HepG2 (cell line): ENCODE data around the gene GNPDA2. TPM values are rescaled to one million over a fixed set of nuclear protein-coding genes. Genes with fewer than 3 reads are reported as not detected.

Experiments
- ATAC-seq: fragments of 200-7000 bp; cut with Tn5 transposase; 3 replicates; pipeline ENCODE4 v1.9.1; 2020; ENCODE audit warnings: mild to moderate bottlenecking, moderate library complexity
- BruUV-seq: library from RNA; stranded (reverse); fragments of 400-500 nt; replicated peaks from 2 replicates; lab custom pipeline; 2021; lab: Mats Ljungman, UMichigan
- CTCF ChIA-PET: fragments of 300-600 bp; formaldehyde crosslinking; extraction: SDS; loops from one replicate; lab custom pipeline; 2021; ENCODE audit warnings: low total read pairs, inconsistent platforms, low intra/inter-chr PET ratio; lab: Yijun Ruan, JAX
- POLR2A ChIA-PET: fragments of 350-600 bp; sonication (Branson Sonifier 250); formaldehyde crosslinking; loops from one replicate; lab custom pipeline; 2020; ENCODE audit warnings: antibody characterized with exemption, inconsistent platforms; lab: Yijun Ruan, JAX
- DNase-seq: peaks from one replicate; pipeline ENCODE4 v3.0.0-alpha.2; 2015; ENCODE audit warnings: low spot score
- FAIRE-seq: peaks from 3 replicates; lab custom pipeline; 2011; peaks lifted over from hg19 to GRCh38; lab: Jason Lieb, UNC
- H2AFZ ChIP-seq: one replicate; pipeline ENCODE4 v1.6.1; 2011; ENCODE audit warnings: low read length, inconsistent platforms
- H3K27ac ChIP-seq: fragments of 300-600 bp; 3 replicates; pipeline ENCODE4 v1.8.0; 2011; ENCODE audit warnings: mixed run types, mild to moderate bottlenecking, mixed read lengths, low read length, inconsistent platforms; ENCODE audit not compliant: insufficient read depth; ENCODE audit errors: extremely low read length
- H3K27me3 ChIP-seq, 2 experiments: fragments of 200-600 bp in 1 of 2; 2 replicates in 1 of 2; 3 replicates in 1 of 2; pipeline versions ENCODE4 v1.6.0 to v1.8.0; 2011; ENCODE audit warnings: low read length in 2 of 2, mild to moderate bottlenecking in 2 of 2, moderate library complexity in 2 of 2, inconsistent platforms in 1 of 2; ENCODE audit not compliant: insufficient read depth in 2 of 2, control insufficient read depth in 1 of 2
- H3K36me3 ChIP-seq, 2 experiments: fragments of 200-600 bp in 1 of 2; replicated peaks in 1 of 2; 2 replicates in 1 of 2; 3 replicates in 1 of 2; pipeline versions ENCODE4 v1.5.1 to v1.8.0; 2011; ENCODE audit warnings: low read length in 2 of 2, inconsistent platforms in 1 of 2; ENCODE audit not compliant: insufficient read depth in 2 of 2, control insufficient read depth in 1 of 2
- H3K4me1 ChIP-seq: 2 replicates; pipeline ENCODE4 v1.5.1; 2012; ENCODE audit warnings: low read length, inconsistent platforms; ENCODE audit not compliant: insufficient read depth
- H3K4me2 ChIP-seq: 2 replicates; pipeline ENCODE4 v1.6.0; 2011; ENCODE audit warnings: low read depth, low read length, inconsistent platforms
- H3K4me3 ChIP-seq, 3 experiments: fragments of 200-600 bp in 1 of 3; sonication (generic), shearing (Covaris generic) in 1 of 3; replicated peaks in 1 of 3; 2 replicates each; pipeline ENCODE4 v1.5.1; 2011 to 2016; ENCODE audit warnings: low read length in 3 of 3, inconsistent platforms in 2 of 3, low read depth in 2 of 3, mild to moderate bottlenecking in 2 of 3, control low read depth in 1 of 3, mixed read lengths in 1 of 3; ENCODE audit not compliant: insufficient read depth in 1 of 3
- H3K79me2 ChIP-seq: one replicate; pipeline ENCODE4 v1.6.1; 2011; ENCODE audit warnings: low read length, inconsistent platforms; ENCODE audit not compliant: insufficient read depth
- H3K9ac ChIP-seq: 2 replicates; pipeline ENCODE4 v1.6.0; 2011; ENCODE audit warnings: mild to moderate bottlenecking, low read depth, low read length, inconsistent platforms; ENCODE audit not compliant: insufficient read depth
- H3K9me3 ChIP-seq: 2 replicates; pipeline ENCODE4 v1.5.1; 2012; ENCODE audit warnings: mild to moderate bottlenecking, low read length
- H4K20me1 ChIP-seq: 2 replicates; pipeline ENCODE4 v1.6.0; 2011; ENCODE audit warnings: inconsistent platforms, mild to moderate bottlenecking, low read length, moderate library complexity; ENCODE audit not compliant: insufficient read depth
- ARNT ChIP-seq: fragments of 450-650 bp; IDR thresholded peaks from 2 replicates; pipeline ENCODE4 v1.6.1; 2017
- ATF4 ChIP-seq, 2 experiments: fragments of 450-650 bp in 1 of 2; sonication (generic) in 1 of 2; formaldehyde crosslinking; IDR thresholded peaks; 2 replicates each; pipeline versions ENCODE4 v1.5.0 to v1.8.0; 2020 to 2022; ENCODE audit warnings: mild to moderate bottlenecking in 1 of 2, missing genetic modification reagents in 1 of 2
- BORCS8-MEF2B ChIP-seq: sonication (generic); formaldehyde crosslinking; IDR thresholded peaks from 2 replicates; pipeline ENCODE4 v1.8.0; 2022; ENCODE audit warnings: mild to moderate bottlenecking, missing genetic modification reagents
- GATAD2A ChIP-seq: IDR thresholded peaks from 2 replicates; pipeline ENCODE4 v1.6.1; 2016
- HNF4G ChIP-seq, 2 experiments: sonication (generic) in 1 of 2; formaldehyde crosslinking in 1 of 2; IDR thresholded peaks; 2 replicates each; pipeline versions ENCODE4 v1.4.0 to v1.6.1; 2011 to 2020; ENCODE audit warnings: borderline replicate concordance in 2 of 2, low read depth in 2 of 2, mild to moderate bottlenecking in 2 of 2, low read length in 1 of 2, missing genetic modification reagents in 1 of 2, moderate library complexity in 1 of 2
- KDM5A ChIP-seq: fragments of 200-600 bp; sonication (generic); IDR thresholded peaks from 2 replicates; pipeline ENCODE4 v1.7.0; 2018; ENCODE audit warnings: antibody characterized with exemption, mild to moderate bottlenecking, low read length, borderline replicate concordance
- PRDM4 ChIP-seq: sonication (generic); formaldehyde crosslinking; IDR thresholded peaks from 2 replicates; pipeline ENCODE4 v1.9.0; 2021; ENCODE audit warnings: missing genetic modification reagents, borderline replicate concordance
- PRPF4 ChIP-seq: fragments of 200-400 bp; formaldehyde crosslinking; IDR thresholded peaks from 2 replicates; pipeline ENCODE4 v1.6.1; 2016; ENCODE audit warnings: low read length, low read depth; ENCODE audit not compliant: poor library complexity, severe bottlenecking
- SRSF1 ChIP-seq: fragments of 200-400 bp; formaldehyde crosslinking; optimal IDR thresholded peaks from 2 replicates; pipeline ENCODE3; 2017; ENCODE audit warnings: mild to moderate bottlenecking, low read depth, low read length, moderate library complexity
- ZBTB21 ChIP-seq: sonication (generic); formaldehyde crosslinking; IDR thresholded peaks from 2 replicates; pipeline ENCODE4 v1.4.0; 2020; ENCODE audit warnings: missing genetic modification reagents
- ZFYVE20 ChIP-seq: sonication (generic); formaldehyde crosslinking; IDR thresholded peaks from 2 replicates; pipeline ENCODE4 v1.8.0; 2023; ENCODE audit warnings: low read depth, mild to moderate bottlenecking, moderate library complexity, missing genetic modification reagents, borderline replicate concordance
- ZNF256 ChIP-seq: sonication (generic); formaldehyde crosslinking; conservative IDR thresholded peaks from 2 replicates; pipeline ENCODE4 v1.4.0; 2020; ENCODE audit warnings: missing genetic modification reagents
- ZNF414 ChIP-seq: sonication (generic); formaldehyde crosslinking; IDR thresholded peaks from 2 replicates; pipeline ENCODE4 v1.5.0; 2020; ENCODE audit warnings: missing genetic modification reagents
- ZNF441 ChIP-seq: sonication (generic); formaldehyde crosslinking; IDR thresholded peaks from 2 replicates; pipeline ENCODE4 v1.7.0; 2021; ENCODE audit warnings: missing genetic modification reagents, borderline replicate concordance
- ZNF607 ChIP-seq: sonication (generic); formaldehyde crosslinking; IDR thresholded peaks from 2 replicates; pipeline ENCODE4 v1.5.1; 2020; ENCODE audit warnings: missing genetic modification reagents, mild to moderate bottlenecking, borderline replicate concordance
- ZNF670 ChIP-seq: sonication (generic); formaldehyde crosslinking; IDR thresholded peaks from 2 replicates; pipeline ENCODE4 v1.8.0; 2022; ENCODE audit warnings: mild to moderate bottlenecking, missing genetic modification reagents, borderline replicate concordance
- ZSCAN31 ChIP-seq: sonication (generic); formaldehyde crosslinking; IDR thresholded peaks from 2 replicates; pipeline ENCODE4 v1.5.0; 2020; ENCODE audit warnings: low read depth, mild to moderate bottlenecking, missing genetic modification reagents
- in situ Hi-C: cut with HindIII; loops from 2 replicates; pipeline ENCODE4 v1.10.0; 2017; ENCODE audit warnings: low pct_unique_long_range_greater_than_20kb; ENCODE audit not compliant: extremely low pct_ligation_motif_present
- intact Hi-C: fragments of 100-400 bp; cut with micrococcal nuclease; formaldehyde crosslinking; loops from one replicate; pipeline ENCODE4 v1.10.0; 2022; ENCODE audit not compliant: unreplicated experiment
- polyA plus RNA-seq, 8 experiments: library from polyadenylated mRNA; depleted of rRNA in 3 of 8; stranded (reverse) in 7 of 8; unstranded in 1 of 8; fragments of >200 nt; fragmentation: Illumina TruSeq in 4 of 8; extraction: Trizol in 4 of 8; gene quantifications; 2 replicates each; pipeline versions ENCODE4 v1.2.1 to v1.2.3, GENCODE V29; 2011 to 2016; ENCODE audit warnings: low read depth in 4 of 8, missing spikeins in 1 of 8, mixed read lengths in 1 of 8; ENCODE audit not compliant: insufficient read depth in 1 of 8
- total RNA-seq, 5 experiments: library from RNA; depleted of rRNA; stranded (reverse); fragments of >200 nt; fragmentation: Illumina TruSeq; extraction: Trizol; gene quantifications; 2 replicates each; pipeline ENCODE4 v1.2.3, GENCODE V29; 2016; ENCODE audit warnings: low read depth in 1 of 5
- TF ChIP-seq, protein P1 (sequence below): sonication (generic); IDR thresholded peaks from 2 replicates; pipeline ENCODE4 v1.6.1; 2016; ENCODE audit warnings: low read depth, borderline replicate concordance
- TF ChIP-seq, protein P2 (sequence below): sonication (generic); formaldehyde crosslinking; IDR thresholded peaks from 2 replicates; pipeline ENCODE4 v1.4.0; 2020; ENCODE audit warnings: mild to moderate bottlenecking, missing genetic modification reagents

The GNPDA2 gene
- total and polyA plus RNA-seq, 2 of the 13 experiments (the other 11 are each of a cell fraction or from before 2014, with no cell fraction given) = 5.4 to 9.0 TPM

DNA sequence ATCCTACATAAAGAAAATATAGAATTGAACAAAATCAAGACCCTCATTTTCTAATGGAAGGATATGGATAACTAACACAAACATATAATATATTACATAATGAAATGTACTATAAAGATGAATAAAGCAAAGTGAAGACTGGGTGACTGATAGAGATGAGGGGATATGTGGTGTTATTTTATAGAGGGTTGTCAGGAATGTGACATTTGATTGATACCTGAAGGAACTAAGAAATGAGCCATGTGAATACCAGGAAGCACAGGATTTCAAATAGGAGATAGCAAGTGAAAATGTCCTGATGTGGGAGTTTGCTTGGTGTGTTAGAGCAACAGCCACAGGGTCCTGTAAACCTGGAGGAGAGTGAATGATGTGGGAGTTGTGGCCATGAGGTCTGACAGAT is 40.1 kb upstream of the GNPDA2 start:
- POLR2A ChIA-PET = no interaction called here
- H3K27ac ChIP-seq = no peak overlapping the region
- in situ Hi-C loops = loop anchor here (25.0 kb wide), 1 partner anchor 1496 kb away; no protein-coding TSS in a partner anchor
- no peaks in the 10 kb centered on the region for H3K79me2 ChIP-seq
- intact Hi-C loops = no loop called here
- no peaks in the 10 kb centered on the region for H3K4me1 ChIP-seq
- no peak for FAIRE-seq
- H3K9ac ChIP-seq = no peak overlapping the region
- no peak for ATAC-seq
- H3K4me3 ChIP-seq = no peak overlapping the region
- CTCF ChIA-PET = no interaction called here
- no peak overlapping the region for H2AFZ ChIP-seq
- no peak for DNase-seq
- no peaks in the 10 kb centered on the region for H3K9me3 ChIP-seq
- H3K4me2 ChIP-seq = no peak overlapping the region
- no TSS peak for BruUV-seq
- no peaks in the 10 kb centered on the region for H3K27me3 ChIP-seq
- H4K20me1 ChIP-seq = no peaks in the 10 kb centered on the region
- no peaks in the 10 kb centered on the region for H3K36me3 ChIP-seq
- TF ChIP-seq KDM5A = no peak
- TF ChIP-seq PRPF4 = no peak
- no peak for TF ChIP-seq ZNF414 (CRISPR knock-in tag)
- no peak for TF ChIP-seq ZNF670
- no peak for TF ChIP-seq PRDM4 (CRISPR knock-in tag)
- no peak for TF ChIP-seq ZNF256 (CRISPR knock-in tag)
- TF ChIP-seq ARNT = no peak
- TF ChIP-seq, protein P1, sequence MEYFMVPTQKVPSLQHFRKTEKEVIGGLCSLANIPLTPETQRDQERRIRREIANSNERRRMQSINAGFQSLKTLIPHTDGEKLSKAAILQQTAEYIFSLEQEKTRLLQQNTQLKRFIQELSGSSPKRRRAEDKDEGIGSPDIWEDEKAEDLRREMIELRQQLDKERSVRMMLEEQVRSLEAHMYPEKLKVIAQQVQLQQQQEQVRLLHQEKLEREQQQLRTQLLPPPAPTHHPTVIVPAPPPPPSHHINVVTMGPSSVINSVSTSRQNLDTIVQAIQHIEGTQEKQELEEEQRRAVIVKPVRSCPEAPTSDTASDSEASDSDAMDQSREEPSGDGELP = no peak
- no peak for TF ChIP-seq GATAD2A (CRISPR knock-in tag)
- no peak for TF ChIP-seq ZFYVE20 (CRISPR knock-in tag)
- TF ChIP-seq ATF4 (CRISPR knock-in tag; IDR thresholded peaks at IDR 0.05) = no peak
- TF ChIP-seq ZSCAN31 (CRISPR knock-in tag) = no peak
- no peak for TF ChIP-seq BORCS8-MEF2B (CRISPR knock-in tag)
- no peak for TF ChIP-seq SRSF1
- TF ChIP-seq ZNF441 (CRISPR knock-in tag) = no peak
- no peak for TF ChIP-seq ZNF607 (CRISPR knock-in tag)
- no peak for TF ChIP-seq ZBTB21
- no peak for TF ChIP-seq HNF4G (IDR thresholded peaks at IDR 0.05; ENCODE audit: borderline replicate concordance, low read depth, low read length)
- no peak for TF ChIP-seq HNF4G (CRISPR knock-in tag; IDR thresholded peaks at IDR 0.05; ENCODE audit: borderline replicate concordance, low read depth)
- TF ChIP-seq, protein P2, sequence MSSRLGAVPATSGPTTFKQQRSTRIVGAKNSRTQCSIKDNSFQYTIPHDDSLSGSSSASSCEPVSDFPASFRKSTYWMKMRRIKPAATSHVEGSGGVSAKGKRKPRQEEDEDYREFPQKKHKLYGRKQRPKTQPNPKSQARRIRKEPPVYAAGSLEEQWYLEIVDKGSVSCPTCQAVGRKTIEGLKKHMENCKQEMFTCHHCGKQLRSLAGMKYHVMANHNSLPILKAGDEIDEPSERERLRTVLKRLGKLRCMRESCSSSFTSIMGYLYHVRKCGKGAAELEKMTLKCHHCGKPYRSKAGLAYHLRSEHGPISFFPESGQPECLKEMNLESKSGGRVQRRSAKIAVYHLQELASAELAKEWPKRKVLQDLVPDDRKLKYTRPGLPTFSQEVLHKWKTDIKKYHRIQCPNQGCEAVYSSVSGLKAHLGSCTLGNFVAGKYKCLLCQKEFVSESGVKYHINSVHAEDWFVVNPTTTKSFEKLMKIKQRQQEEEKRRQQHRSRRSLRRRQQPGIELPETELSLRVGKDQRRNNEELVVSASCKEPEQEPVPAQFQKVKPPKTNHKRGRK (CRISPR knock-in tag) = no peak
